Endodermal cell (in vitro differentiated cells): ENCODE results near the gene C1QTNF6. TPM values are rescaled to one million over a fixed set of nuclear protein-coding genes. Genes with fewer than 3 reads are reported as not detected.

Experiments used
- DNase-seq: peaks from one replicate; pipeline ENCODE4 v3.0.0-alpha.2; 2017
- H3K27ac ChIP-seq: 2 replicates; pipeline ENCODE4 v1.5.1; 2013; ENCODE audit warnings: mild to moderate bottlenecking, low read depth, low read length, moderate library complexity
- H3K27me3 ChIP-seq: 2 replicates; pipeline ENCODE4 v1.6.1; 2013; ENCODE audit warnings: mild to moderate bottlenecking, low read length, moderate library complexity; ENCODE audit not compliant: insufficient read depth, control insufficient read depth, poor library complexity, severe bottlenecking
- H3K36me3 ChIP-seq: 2 replicates; pipeline ENCODE4 v1.7.0; 2013; ENCODE audit warnings: mild to moderate bottlenecking, low read length, moderate library complexity; ENCODE audit not compliant: control insufficient read depth, insufficient read depth
- H3K4me1 ChIP-seq: one replicate; pipeline ENCODE4 v1.7.0; 2013; ENCODE audit warnings: low read length; ENCODE audit not compliant: control insufficient read depth, insufficient read depth
- H3K4me3 ChIP-seq: 2 replicates; pipeline ENCODE4 v1.5.1; 2013; ENCODE audit warnings: mild to moderate bottlenecking, low read length, moderate library complexity
- H3K9ac ChIP-seq: 2 replicates; pipeline ENCODE4 v1.6.1; 2013; ENCODE audit warnings: mild to moderate bottlenecking, low read length, moderate library complexity; ENCODE audit not compliant: poor library complexity, severe bottlenecking; ENCODE audit errors: extremely low read depth
- H3K9me3 ChIP-seq: 2 replicates; pipeline ENCODE4 v1.6.1; 2013; ENCODE audit warnings: mild to moderate bottlenecking, low read length, moderate library complexity; ENCODE audit not compliant: control insufficient read depth
- H3K27ac Mint-ChIP-seq: 2 replicates; pipeline ENCODE4 v1.8.0; 2020; ENCODE audit warnings: mixed read lengths
- H3K27me3 Mint-ChIP-seq: 2 replicates; pipeline ENCODE4 v1.8.0; 2021; ENCODE audit warnings: mild to moderate bottlenecking, mixed read lengths; ENCODE audit not compliant: insufficient read depth
- H3K36me3 Mint-ChIP-seq: 2 replicates; pipeline ENCODE4 v1.8.0; 2020; ENCODE audit warnings: low read depth, mixed read lengths
- H3K4me1 Mint-ChIP-seq: 2 replicates; pipeline ENCODE4 v1.8.0; 2020; ENCODE audit warnings: mixed read lengths
- H3K4me3 Mint-ChIP-seq: 2 replicates; pipeline ENCODE4 v1.8.0; 2020; ENCODE audit warnings: mild to moderate bottlenecking, moderate library complexity, mixed read lengths
- H3K9me3 Mint-ChIP-seq: 2 replicates; pipeline ENCODE4 v1.8.0; 2020; ENCODE audit warnings: mild to moderate bottlenecking, mixed read lengths
- WGBS, 2 experiments: methylation state at CpG; one replicate each; pipeline versions ENCODE4 v1.1.5 to v1.1.7; 2013; ENCODE audit warnings: missing lambda C conversion rate in 2 of 2, mixed read lengths in 1 of 2; ENCODE audit not compliant: insufficient coverage in 1 of 2, insufficient read length in 1 of 2; 5-methylcytosine and 5-hydroxymethylcytosine counted together
- total RNA-seq, 2 donors: library from RNA; stranded (reverse); fragmentation: NEBNext Ultra II Directional in 1 of 2; extraction: Animal tissue kit (Norgen Biotek cat#: 25700) in 1 of 2; gene quantifications; 2 replicates in 1 of 2; 3 replicates in 1 of 2; pipeline ENCODE4 v1.2.1, GENCODE V29; 2021
- TF ChIP-seq, protein P1 (sequence below): fragments of 200-600 bp; sonication (generic); conservative IDR thresholded peaks from 2 replicates; pipeline ENCODE4 v1.5.0; 2021; ENCODE audit warnings: antibody characterized with exemption, mild to moderate bottlenecking

C1QTNF6 gene
- total RNA-seq, 2 donors from 2014 or later = 15.5 to 16.9 TPM

DNA sequence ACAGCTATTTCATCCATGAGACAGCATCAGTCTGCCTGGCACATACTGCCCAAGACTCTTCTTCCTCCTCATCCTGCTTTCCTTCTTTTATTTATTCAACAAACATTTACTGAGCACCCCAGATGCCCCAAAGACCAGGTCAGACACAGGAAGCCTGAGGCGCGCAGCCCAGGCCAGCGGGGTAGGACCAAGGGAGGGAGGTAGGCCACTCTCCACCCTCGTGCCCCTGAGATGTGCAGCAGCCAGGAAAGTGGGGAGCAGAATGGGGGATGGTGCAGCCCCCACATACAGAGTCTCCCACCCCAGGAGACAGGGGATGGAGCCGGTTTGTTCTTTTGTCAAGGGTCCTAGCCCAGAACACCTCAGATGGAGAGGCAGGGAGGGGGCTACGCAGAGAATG is 34.1 kb downstream of the C1QTNF6 start:
- Mint-ChIP-seq H3K27ac (no peak overlapping the region), H3K9me3 (peaks cover 13% of the 10 kb centered on the region), H3K36me3 (no peaks in the 10 kb centered on the region), H3K4me1 (peaks cover 4% of the 10 kb centered on the region), H3K4me3 (no peak overlapping the region), H3K27me3 (peaks cover 9% of the 10 kb centered on the region)
- Histone ChIP-seq H3K4me3 (no peak overlapping the region), H3K36me3 (no peaks in the 10 kb centered on the region), H3K9ac (no peak overlapping the region), H3K27me3 (no peaks in the 10 kb centered on the region), H3K4me1 (no peaks in the 10 kb centered on the region), H3K27ac (no peak overlapping the region), H3K9me3 (no peaks in the 10 kb centered on the region)
- WGBS, 2 experiments = 96 to 98% methylated on average over 4 to 6 of the region's 6 CpGs
- TF ChIP-seq, protein P1, sequence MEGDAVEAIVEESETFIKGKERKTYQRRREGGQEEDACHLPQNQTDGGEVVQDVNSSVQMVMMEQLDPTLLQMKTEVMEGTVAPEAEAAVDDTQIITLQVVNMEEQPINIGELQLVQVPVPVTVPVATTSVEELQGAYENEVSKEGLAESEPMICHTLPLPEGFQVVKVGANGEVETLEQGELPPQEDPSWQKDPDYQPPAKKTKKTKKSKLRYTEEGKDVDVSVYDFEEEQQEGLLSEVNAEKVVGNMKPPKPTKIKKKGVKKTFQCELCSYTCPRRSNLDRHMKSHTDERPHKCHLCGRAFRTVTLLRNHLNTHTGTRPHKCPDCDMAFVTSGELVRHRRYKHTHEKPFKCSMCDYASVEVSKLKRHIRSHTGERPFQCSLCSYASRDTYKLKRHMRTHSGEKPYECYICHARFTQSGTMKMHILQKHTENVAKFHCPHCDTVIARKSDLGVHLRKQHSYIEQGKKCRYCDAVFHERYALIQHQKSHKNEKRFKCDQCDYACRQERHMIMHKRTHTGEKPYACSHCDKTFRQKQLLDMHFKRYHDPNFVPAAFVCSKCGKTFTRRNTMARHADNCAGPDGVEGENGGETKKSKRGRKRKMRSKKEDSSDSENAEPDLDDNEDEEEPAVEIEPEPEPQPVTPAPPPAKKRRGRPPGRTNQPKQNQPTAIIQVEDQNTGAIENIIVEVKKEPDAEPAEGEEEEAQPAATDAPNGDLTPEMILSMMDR = no peak
- no peak for DNase-seq

DNA sequence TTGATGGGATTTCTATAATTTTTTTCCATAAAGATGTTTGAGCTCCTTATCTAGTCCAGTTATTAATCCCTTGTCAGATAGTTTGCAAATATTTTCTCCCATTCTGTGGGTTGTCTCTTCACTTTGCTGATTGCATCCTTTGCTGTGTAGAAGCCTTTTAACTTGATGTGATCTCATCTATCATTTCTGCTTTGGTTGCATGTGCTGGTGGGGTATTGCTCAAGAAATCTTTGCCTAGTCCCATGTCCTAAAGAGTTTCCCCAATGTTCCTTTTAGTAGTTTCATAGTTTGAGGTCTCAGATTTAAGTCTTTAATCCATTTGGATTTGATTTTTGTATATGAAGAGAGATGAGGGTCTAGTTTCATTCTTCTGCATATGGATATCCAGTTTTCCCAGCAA is 36.6 kb downstream of the C1QTNF6 start:
- Histone ChIP-seq H3K36me3 (no peaks in the 10 kb centered on the region), H3K27me3 (no peaks in the 10 kb centered on the region), H3K9ac (no peak overlapping the region), H3K27ac (no peak overlapping the region), H3K9me3 (no peaks in the 10 kb centered on the region), H3K4me1 (no peaks in the 10 kb centered on the region), H3K4me3 (no peak overlapping the region)
- Mint-ChIP-seq H3K4me3 (no peak overlapping the region), H3K9me3 (peaks cover 13% of the 10 kb centered on the region), H3K36me3 (no peaks in the 10 kb centered on the region), H3K27me3 (peaks cover 4% of the 10 kb centered on the region), H3K4me1 (peaks cover 4% of the 10 kb centered on the region), H3K27ac (no peak overlapping the region)
- no peak for DNase-seq
- TF ChIP-seq, protein P1 = no peak

DNA sequence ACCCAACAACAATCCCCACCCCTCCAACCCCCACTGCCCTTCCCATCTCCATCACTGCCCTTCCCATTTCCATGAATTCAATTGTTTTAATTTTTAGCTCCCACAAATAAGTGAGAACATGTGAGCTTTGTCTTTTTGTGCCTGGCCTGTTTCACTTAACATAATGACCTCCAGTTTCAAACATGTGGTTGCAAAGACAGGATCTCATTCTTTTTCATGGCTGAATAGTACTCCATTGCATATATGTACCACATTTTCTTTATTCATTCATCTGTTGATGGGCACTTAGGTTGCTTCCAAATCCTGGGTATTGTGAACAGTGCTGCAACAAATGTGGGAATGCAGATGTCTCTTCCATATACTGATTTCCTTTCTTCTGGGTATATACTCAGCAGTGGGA is 37.3 kb downstream of the C1QTNF6 start:
- H3K27me3 ChIP-seq = no peaks in the 10 kb centered on the region
- H3K4me3 ChIP-seq = no peak overlapping the region

More for the DNA sequence above, 37.3 kb downstream of the C1QTNF6 start:
- no peak for DNase-seq
- no peak overlapping the region for H3K4me3 Mint-ChIP-seq
- TF ChIP-seq, protein P1 = no peak
- Histone ChIP-seq H3K27ac (no peak overlapping the region), H3K4me1 (no peaks in the 10 kb centered on the region), H3K9ac (no peak overlapping the region), H3K36me3 (no peaks in the 10 kb centered on the region), H3K9me3 (no peaks in the 10 kb centered on the region)
- no peak overlapping the region for H3K27ac Mint-ChIP-seq
- peaks cover 13% of the 10 kb centered on the region for H3K9me3 Mint-ChIP-seq
- peaks cover 7% of the 10 kb centered on the region for H3K27me3 Mint-ChIP-seq
- H3K36me3 Mint-ChIP-seq = no peaks in the 10 kb centered on the region
- peaks cover 4% of the 10 kb centered on the region for H3K4me1 Mint-ChIP-seq
